ENCODE data around the gene ATP5F1D.

Gene ATP5F1D

GRCh38 chr19:1251330-1252220 is 10.0 kb downstream of the ATP5F1D start:
- peak; percentile 26 to 73 for DNase-seq (ENCODE audit: low spot score in 2 of 2)
- H3K9me3 ChIP-seq = no peaks in the 10 kb centered on the region
- in situ Hi-C loops (cut with MboI; ENCODE audit: low sequenced_read_pairs) = no loop called here
- H3K27me3 ChIP-seq (ENCODE audit: low read depth) = no peaks in the 10 kb centered on the region
- peak overlapping the region; percentile 83 for H3K4me3 ChIP-seq
- H3K4me1 ChIP-seq = 0 out of 2 replicates have a peak, but pooled peaks cover 4% of the 10 kb centered on the region
- H3K36me3 ChIP-seq (replicated peaks) = peaks cover 44% of the 10 kb centered on the region

- in situ Hi-C loops (cut with MboI; ENCODE audit: low sequenced_read_pairs) = no loop called here
- 0 out of 2 replicates have a peak, but pooled peaks cover 4% of the 10 kb centered on the region for H3K4me1 ChIP-seq
Measured at GRCh38 chr19:1252221-1252820, 10.8 kb downstream of the ATP5F1D start.

GRCh38 chr19:1252821-1253513 is 11.4 kb downstream of the ATP5F1D start:
- Histone ChIP-seq H3K4me1 (0 out of 2 replicates have a peak, but pooled peaks cover 2% of the 10 kb centered on the region), H3K36me3 (replicated peaks) (peaks cover 54% of the 10 kb centered on the region), H3K27me3 (ENCODE audit: low read depth) (no peaks in the 10 kb centered on the region), H3K9me3 (no peaks in the 10 kb centered on the region), H3K4me3 (no peak overlapping the region)
- DNase-seq (ENCODE audit: low spot score in 2 of 2) = no peak
- in situ Hi-C loops (cut with MboI; ENCODE audit: low sequenced_read_pairs) = no loop called here

More at GRCh38 chr19:1252221-1252820, 10.8 kb downstream of the ATP5F1D start:
- Histone ChIP-seq H3K9me3 (no peaks in the 10 kb centered on the region), H3K4me3 (peak overlapping the region; percentile 83), H3K27me3 (ENCODE audit: low read depth) (no peaks in the 10 kb centered on the region), H3K36me3 (replicated peaks) (peaks cover 51% of the 10 kb centered on the region)
- no peak for DNase-seq (ENCODE audit: low spot score in 2 of 2)

GRCh38 chr19:1253514-1254080 is 12.0 kb downstream of the ATP5F1D start:
- in situ Hi-C loops (cut with MboI; ENCODE audit: low sequenced_read_pairs) = no loop called here
- Histone ChIP-seq H3K36me3 (replicated peaks) (peaks cover 54% of the 10 kb centered on the region), H3K27me3 (ENCODE audit: low read depth) (no peaks in the 10 kb centered on the region), H3K4me3 (no peak overlapping the region), H3K4me1 (no peaks in the 10 kb centered on the region), H3K9me3 (no peaks in the 10 kb centered on the region)
- no peak for DNase-seq (ENCODE audit: low spot score in 2 of 2)

GRCh38 chr19:1254081-1254527 is 12.6 kb downstream of the ATP5F1D start:
- no peak for DNase-seq (ENCODE audit: low spot score in 2 of 2)
- in situ Hi-C loops (cut with MboI; ENCODE audit: low sequenced_read_pairs) = no loop called here
- Histone ChIP-seq H3K36me3 (replicated peaks) (peaks cover 54% of the 10 kb centered on the region), H3K9me3 (no peaks in the 10 kb centered on the region), H3K4me3 (no peak overlapping the region), H3K27me3 (ENCODE audit: low read depth) (no peaks in the 10 kb centered on the region), H3K4me1 (no peaks in the 10 kb centered on the region; the same call in 1 of the 2 replicates)

- no peaks in the 10 kb centered on the region for H3K9me3 ChIP-seq
Measured at GRCh38 chr19:1254530-1255185, 13.1 kb downstream of the ATP5F1D start.

DNA sequence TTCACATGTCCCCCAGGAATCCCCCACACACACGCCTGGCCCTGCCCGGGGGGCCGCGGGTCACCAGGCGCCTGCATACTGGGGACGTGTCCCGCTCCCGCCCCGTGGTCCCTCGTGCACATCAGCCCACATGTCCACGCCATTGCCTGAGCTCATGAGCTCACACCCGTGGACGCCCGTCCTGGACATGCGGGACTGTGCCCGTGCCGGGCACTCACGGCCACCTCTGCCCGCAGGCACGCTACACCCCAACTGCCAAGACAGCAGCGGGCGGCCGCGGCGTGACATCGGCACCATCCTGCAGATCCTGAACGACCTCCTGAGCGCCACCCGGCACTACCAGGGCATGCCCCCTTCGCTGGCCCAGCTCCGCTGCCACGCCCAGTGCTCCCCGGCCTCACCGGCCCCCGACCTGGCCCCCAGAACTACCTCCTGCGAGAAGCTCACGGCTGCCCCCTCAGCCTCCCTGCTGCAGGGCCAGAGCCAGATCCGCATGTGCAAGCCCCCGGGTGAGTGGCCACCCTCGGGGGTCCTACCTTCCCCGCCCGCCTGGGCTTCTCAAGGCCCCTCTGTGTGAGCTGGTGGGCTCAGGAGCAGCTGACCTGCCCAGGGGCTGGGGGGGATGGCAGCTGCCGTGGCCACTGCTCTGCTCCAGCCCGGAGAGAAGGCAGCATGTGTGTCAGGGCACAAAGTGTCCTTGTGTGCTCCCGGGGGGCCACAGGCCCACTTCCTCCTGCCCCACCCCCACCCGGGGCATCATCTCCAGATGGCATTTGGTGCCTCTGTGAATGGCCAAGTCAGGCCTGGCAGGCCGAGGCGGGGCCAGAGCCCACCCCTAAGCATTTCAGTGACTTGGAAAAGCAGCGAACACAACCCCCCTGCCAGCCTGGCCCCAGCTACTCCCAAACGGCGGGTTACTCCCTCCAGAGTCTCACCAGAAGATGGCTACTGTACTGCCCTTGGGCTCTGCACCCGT is 13.9 kb downstream of the ATP5F1D start:
- no peak overlapping the region for H3K4me3 ChIP-seq
- in situ Hi-C loops (cut with MboI; ENCODE audit: low sequenced_read_pairs) = no loop called here
- no peaks in the 10 kb centered on the region for H3K27me3 ChIP-seq (ENCODE audit: low read depth)
- DNase-seq (ENCODE audit: low spot score in 2 of 2) = no peak
- H3K9me3 ChIP-seq = no peaks in the 10 kb centered on the region
- H3K4me1 ChIP-seq = peaks cover 8% of the 10 kb centered on the region
- peaks cover 57% of the 10 kb centered on the region for H3K36me3 ChIP-seq (replicated peaks)

More at GRCh38 chr19:1254530-1255185, 13.1 kb downstream of the ATP5F1D start:
- DNase-seq (ENCODE audit: low spot score in 2 of 2) = no peak
- peaks cover 4% of the 10 kb centered on the region for H3K4me1 ChIP-seq
- H3K36me3 ChIP-seq (replicated peaks) = peaks cover 57% of the 10 kb centered on the region
- H3K27me3 ChIP-seq (ENCODE audit: low read depth) = no peaks in the 10 kb centered on the region
- no peak overlapping the region for H3K4me3 ChIP-seq
- in situ Hi-C loops (cut with MboI; ENCODE audit: low sequenced_read_pairs) = no loop called here

DNA sequence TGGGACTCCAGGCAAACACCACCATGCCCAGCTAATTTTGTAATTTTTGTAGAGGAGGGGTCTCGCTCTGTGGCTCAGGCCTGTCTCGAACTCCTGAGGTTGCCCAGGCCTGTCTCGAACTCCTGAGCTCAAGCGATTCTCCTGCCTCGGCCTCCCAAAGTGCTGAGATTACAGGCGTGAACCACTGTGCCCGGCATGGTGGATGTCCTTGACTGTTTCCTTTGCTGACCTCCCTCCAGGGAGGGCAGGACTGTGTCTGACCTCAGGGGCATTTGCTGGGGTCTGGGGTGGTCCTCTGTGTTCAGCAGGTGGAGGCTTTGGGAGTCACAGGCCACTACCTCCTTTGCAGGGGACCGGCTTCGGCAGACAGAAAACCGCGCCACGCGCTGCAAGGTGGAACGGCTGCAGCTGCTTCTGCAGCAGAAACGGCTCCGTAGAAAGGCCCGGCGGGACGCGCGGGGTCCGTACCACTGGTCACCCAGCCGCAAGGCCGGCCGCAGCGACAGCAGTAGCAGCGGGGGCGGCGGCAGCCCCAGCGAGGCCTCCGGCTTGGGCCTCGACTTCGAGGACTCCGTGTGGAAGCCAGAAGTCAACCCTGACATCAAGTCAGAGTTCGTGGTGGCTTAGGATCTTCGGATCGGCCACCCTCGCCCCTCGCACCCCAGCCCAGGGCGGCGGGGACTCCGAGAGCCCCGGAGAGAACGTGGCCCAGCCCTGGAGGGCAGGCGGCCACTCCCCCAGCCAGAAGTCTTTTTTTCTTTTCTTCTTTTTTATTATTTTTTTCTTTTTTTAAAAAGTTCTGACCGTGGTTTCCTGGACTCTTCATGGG is 15.3 kb downstream of the ATP5F1D start:
- in situ Hi-C loops (cut with MboI; ENCODE audit: low sequenced_read_pairs) = no loop called here
- peaks cover 47% of the 10 kb centered on the region for H3K36me3 ChIP-seq (replicated peaks)
- no peak for DNase-seq (ENCODE audit: low spot score in 2 of 2)

GRCh38 chr19:1257475-1258162 is 16.1 kb downstream of the ATP5F1D start:
- Histone ChIP-seq H3K27me3 (ENCODE audit: low read depth) (no peaks in the 10 kb centered on the region), H3K9me3 (no peaks in the 10 kb centered on the region), H3K4me3 (no peak overlapping the region), H3K36me3 (replicated peaks) (peaks cover 46% of the 10 kb centered on the region), H3K4me1 (peaks cover 21% of the 10 kb centered on the region)
- in situ Hi-C loops (cut with MboI; ENCODE audit: low sequenced_read_pairs) = no loop called here
- no peak for DNase-seq (ENCODE audit: low spot score in 2 of 2)

More for the DNA sequence above, 15.3 kb downstream of the ATP5F1D start:
- peaks cover 14% of the 10 kb centered on the region for H3K4me1 ChIP-seq
- no peaks in the 10 kb centered on the region for H3K9me3 ChIP-seq
- H3K4me3 ChIP-seq = no peak overlapping the region
- H3K27me3 ChIP-seq (ENCODE audit: low read depth) = no peaks in the 10 kb centered on the region

DNA sequence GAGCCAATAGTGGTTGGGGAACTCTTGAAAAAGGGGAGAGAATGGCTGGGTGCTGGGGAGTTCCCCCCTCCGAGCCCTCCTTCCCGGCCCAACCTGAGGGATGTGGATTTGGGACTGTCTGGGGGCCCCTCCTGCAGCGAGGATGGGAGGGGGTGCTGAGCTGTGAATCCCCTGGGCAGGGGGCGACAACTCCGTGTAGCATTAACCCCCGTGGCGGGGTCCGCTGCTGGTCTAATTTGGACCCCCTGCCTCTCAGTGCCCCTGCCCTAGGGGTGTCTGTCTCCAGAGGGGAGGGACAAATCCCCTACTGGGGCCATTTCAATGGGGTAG is 16.6 kb downstream of the ATP5F1D start:
- peaks cover 46% of the 10 kb centered on the region for H3K36me3 ChIP-seq (replicated peaks)
- in situ Hi-C loops (cut with MboI; ENCODE audit: low sequenced_read_pairs) = no loop called here
- no peak overlapping the region for H3K4me3 ChIP-seq
- no peaks in the 10 kb centered on the region for H3K9me3 ChIP-seq
- no peaks in the 10 kb centered on the region for H3K27me3 ChIP-seq (ENCODE audit: low read depth)
- H3K4me1 ChIP-seq = peaks cover 23% of the 10 kb centered on the region
- DNase-seq (ENCODE audit: low spot score in 2 of 2) = no peak

DNA sequence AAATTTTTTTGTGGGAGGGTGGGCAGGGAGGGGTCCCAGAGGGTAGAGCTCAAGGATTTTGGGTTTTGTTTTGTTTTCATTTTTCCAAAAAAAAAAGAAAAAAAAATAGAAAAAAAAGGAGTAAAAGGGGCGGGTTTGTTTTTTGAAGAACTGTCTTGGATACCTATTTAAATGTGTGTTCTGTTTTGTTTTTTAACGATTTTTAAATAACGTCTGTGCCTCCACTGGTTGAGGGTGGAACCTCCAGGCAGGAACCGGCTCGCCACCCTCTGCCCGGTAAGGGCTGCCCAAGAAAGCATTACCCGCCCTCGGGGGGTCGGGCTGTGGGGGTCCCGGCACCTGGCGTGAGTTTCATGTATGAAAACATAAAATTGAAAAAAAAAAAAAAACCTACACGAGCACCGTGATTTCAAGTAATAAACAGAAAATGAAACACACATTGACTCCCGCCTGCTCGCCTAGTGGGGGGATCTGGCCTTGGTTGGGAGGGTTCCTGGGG is 17.2 kb downstream of the ATP5F1D start:
- H3K36me3 ChIP-seq (replicated peaks) = peaks cover 41% of the 10 kb centered on the region
- peaks cover 23% of the 10 kb centered on the region for H3K4me1 ChIP-seq
- H3K9me3 ChIP-seq = no peaks in the 10 kb centered on the region
- no peak for DNase-seq (ENCODE audit: low spot score in 2 of 2)
- in situ Hi-C loops (cut with MboI; ENCODE audit: low sequenced_read_pairs) = no loop called here
- H3K4me3 ChIP-seq = no peak overlapping the region
- no peaks in the 10 kb centered on the region for H3K27me3 ChIP-seq (ENCODE audit: low read depth)
